ENCODE measurements around the gene RYR1.
"Not testable (repeated sequence)": the region's sequence is repeated elsewhere in the genome, so short reads cannot be mapped to it uniquely, and the experiment has no call there.

Gene RYR1

GRCh38 chr19:38544569-38545315 is 111.3 kb downstream of the RYR1 start:
- DNase-seq = no peak

- DNase-seq = no peak
Observed at GRCh38 chr19:38545596-38545995, 112.1 kb downstream of the RYR1 start.

DNA sequence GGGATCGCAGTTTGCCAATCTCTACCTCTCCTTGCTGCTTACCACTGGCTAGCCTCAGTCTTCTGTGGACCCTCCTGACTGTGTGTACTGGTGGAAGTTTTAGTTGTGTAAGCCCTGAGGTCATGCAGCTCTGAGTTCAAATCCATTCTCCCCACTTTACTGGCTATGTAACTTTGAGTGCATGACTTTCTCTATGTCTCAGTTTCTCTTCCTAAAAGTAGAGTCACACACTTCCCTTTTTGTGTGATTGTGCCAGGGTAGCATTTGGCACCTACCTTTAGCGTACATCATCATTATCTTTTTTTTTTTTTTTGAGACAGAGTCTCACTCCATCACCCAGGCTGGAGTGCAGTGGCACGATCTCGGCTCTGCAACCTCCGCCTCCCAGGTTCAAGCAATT is 113.9 kb downstream of the RYR1 start:
- DNase-seq = no peak

DNA sequence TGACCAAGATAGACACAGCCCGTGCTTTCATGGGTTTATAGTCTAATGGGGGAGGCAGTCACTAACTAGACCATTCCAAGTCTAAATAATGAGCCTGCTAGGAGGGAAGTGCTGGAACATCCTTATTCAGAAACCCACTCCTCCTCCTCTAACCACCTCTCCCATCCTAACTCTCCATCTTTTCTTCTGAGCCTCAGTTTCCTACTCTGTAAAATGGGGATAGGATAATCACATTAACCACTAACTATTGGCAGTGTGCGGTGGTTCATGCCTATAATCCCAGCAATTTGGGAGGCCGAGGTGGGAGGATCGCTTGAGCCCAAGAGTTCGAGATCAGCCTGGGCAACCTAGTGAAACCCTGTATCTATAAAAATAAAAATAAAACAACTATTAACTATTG is 115.6 kb downstream of the RYR1 start:
- no peak for DNase-seq

GRCh38 chr19:38549942-38550341 is 116.5 kb downstream of the RYR1 start:
- no peak for DNase-seq

GRCh38 chr19:38550376-38550775 is 116.9 kb downstream of the RYR1 start:
- no peak for DNase-seq

DNA sequence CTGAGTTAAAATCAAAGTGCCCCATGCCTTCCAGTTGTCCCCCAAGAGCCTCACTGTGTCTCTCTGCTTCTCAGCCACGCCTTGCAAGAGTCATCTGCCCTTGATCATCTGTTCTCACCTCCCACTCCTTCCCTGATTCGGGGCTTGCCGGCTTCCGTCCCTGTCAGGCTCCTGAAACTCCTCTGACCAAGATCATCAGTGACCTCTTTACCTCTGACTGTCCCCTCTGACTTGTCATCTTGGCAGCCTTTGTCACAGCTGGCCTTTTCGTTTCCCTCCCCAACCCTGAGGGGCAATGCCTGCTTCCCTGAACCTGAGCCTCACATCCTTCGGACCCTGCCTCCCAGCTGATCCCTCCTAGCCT is 117.9 kb downstream of the RYR1 start:
- DNase-seq = no peak

DNA sequence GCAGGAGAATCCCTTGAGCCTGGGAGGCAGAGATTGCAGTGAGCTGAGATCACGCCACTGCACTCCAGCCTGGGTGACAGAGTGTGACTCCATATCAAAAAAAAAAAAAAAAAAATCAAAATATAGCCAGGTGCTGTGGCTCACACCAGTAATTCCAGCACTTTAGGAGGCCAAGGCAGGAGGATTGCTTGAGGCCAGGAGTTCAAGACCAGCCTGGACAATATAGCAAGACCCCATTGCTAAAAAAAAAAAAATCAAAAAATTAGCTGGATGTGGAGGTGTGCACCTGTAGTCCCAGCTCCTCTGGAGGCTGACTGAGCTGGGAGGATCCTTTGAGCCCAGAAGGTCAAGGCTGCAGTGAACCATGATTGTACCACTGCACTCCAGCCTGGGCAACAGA is 119.7 kb downstream of the RYR1 start:
- DNase-seq = not testable (repeated sequence)

- DNase-seq = no peak
Observed at GRCh38 chr19:38554676-38555141, 121.2 kb downstream of the RYR1 start.

- DNase-seq = no peak
Observed at GRCh38 chr19:38555200-38555599, 121.7 kb downstream of the RYR1 start.

DNA sequence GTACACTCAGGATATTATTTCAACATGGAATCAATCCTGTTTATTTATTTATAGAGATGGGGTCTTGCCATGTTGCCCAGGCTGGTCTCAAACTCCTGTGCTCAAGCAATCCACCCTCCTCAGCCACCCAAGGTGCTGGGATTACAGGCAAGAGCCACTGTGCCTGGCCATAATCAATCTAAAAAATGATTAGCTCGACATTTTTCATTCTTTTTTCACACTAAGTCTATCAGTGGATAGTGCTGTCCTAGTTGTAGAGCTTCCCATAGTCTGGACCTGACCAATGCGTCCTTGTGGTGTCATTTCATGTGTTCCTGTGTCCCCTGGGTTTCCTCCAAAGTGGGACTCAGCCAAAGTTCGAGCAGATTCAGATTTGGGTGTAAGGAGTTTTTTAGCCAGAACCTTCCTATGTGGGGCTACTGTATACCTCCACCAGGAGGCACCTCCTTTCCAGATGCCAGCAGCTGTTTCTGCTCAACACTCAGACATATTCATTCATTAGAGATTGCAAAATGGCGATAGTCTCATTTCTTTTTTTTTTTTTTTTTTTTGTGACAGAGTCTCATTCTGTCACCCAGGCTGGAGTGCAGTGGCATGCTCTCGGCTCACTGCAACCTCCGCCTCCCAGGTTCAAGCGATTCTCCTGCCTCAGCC is 123.2 kb downstream of the RYR1 start:
- no peak for DNase-seq

GRCh38 chr19:38557205-38557799 is 123.8 kb downstream of the RYR1 start:
- DNase-seq = no peak

DNA sequence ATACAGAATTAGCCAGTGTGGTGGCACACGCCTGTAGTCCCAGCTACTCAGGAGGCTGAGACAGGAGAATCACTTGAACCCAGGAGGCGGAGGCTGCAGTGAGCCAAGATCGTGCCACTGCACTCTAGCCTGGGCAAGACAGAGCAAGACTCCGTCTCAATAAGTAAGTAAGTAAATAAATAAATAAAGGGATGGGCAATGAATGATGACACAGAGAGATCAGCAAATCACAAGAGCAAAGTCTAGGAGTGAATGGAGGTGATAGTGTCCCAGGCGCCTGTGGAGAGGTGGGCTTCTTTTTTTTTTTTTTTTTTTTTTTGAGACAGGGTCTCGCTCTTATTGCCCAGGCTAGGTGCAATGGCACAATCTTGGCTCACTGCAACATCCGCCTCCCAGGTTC is 125.4 kb downstream of the RYR1 start:
- not testable (repeated sequence) for DNase-seq

DNA sequence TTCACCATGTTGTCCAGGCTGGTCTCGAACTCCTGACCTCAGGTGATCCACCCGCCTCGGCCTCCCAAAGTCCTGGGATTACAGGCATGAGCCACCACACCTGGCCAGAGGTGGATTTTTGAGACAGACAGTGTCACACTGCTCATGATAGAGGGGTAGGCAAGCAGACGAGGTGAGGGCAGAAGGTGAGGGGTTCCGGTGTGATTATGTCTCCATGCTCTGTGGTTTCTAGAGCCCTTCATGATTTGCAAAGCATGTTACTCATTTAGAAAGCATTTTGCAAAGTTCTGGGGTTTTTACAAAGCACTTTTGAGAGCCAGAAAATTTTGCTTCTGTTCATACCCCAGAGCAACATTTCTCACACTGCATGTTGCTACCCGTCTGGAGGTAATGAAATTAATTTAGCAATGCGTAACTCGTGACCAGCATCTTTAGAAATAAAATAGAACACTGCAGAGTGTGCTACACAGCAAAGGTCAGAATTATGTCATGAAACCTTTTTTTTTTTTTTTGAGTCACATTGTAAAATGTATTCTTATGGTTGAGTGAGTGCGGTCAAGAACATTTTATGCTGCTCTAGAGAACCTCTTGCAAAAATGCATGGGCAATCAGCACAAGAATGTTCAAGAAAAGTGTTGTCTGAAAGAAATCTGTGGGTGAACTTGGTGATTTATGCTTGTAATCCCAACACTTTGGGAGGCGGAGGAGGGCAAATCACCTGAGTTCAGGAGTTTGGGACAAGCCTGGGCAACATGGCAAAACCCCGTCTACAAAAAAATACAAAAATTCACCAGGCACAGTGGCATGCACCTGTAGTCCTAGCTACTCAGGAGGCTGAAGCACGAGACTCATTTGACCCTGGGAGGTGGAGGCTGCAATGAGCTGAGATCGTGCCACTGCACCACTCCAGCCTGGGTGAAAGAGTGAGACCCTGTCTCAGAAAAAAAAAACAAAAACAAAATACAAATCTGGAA is 126.2 kb downstream of the RYR1 start:
- no peak for DNase-seq

- DNase-seq = no peak
Observed at GRCh38 chr19:38561053-38561606, 127.6 kb downstream of the RYR1 start.

DNA sequence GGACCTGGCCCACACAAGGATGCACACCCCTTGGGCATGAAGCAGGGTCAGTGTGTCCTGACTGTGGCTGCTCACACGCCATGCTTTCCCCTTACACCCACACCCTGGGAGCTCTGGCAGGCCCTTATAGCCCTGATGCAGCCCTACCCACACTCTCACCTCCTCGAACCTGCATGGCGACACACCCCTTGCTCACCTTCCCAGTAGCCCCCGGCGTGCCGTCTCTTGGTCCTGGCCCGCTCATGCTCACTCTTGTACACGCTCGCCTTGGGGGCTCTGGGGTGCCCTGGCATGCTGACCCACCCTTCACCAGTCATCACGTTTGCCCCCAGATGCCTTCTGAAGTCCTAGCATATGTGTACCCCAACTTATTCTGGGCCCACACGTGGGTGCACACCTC is 128.2 kb downstream of the RYR1 start:
- no peak for DNase-seq

- no peak for DNase-seq
Observed at GRCh38 chr19:38562096-38562495, 128.6 kb downstream of the RYR1 start.

DNA sequence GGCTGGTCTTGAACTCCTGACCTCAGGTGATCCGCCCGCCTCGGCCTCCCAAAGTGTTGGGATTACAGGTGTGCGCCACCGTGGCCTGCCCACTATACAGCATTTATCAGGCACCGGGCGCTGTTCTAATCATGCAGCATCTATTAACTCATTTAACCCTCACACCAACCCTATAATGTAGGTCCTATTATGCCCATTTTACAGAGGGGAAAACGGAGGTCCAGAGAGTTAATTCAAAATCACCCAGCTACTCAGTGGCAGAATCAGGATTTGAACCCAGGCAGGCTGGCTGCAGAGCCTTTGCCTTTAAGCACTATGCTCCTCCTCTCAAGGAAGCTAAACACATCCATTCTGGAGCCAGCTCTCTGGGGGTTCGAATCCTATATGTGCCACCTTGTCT is 130.0 kb downstream of the RYR1 start:
- DNase-seq = no peak

DNA sequence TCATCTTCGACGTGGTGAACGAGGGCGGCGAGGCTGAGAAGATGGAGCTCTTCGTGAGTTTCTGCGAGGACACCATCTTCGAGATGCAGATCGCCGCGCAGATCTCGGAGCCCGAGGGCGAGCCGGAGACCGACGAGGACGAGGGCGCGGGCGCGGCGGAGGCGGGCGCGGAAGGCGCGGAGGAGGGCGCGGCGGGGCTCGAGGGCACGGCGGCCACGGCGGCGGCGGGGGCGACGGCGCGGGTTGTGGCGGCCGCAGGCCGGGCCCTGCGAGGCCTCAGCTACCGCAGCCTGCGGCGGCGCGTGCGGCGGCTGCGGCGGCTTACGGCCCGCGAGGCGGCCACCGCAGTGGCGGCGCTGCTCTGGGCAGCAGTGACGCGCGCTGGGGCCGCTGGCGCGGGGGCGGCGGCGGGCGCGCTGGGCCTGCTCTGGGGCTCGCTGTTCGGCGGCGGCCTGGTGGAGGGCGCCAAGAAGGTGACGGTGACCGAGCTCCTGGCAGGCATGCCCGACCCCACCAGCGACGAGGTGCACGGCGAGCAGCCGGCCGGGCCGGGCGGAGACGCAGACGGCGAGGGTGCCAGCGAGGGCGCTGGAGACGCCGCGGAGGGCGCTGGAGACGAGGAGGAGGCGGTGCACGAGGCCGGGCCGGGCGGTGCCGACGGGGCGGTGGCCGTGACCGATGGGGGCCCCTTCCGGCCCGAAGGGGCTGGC is 131.6 kb downstream of the RYR1 start:
- DNase-seq = no peak

GRCh38 chr19:38565691-38566105 is 132.2 kb downstream of the RYR1 start:
- no peak for DNase-seq

GRCh38 chr19:38569368-38569983 is 136.0 kb downstream of the RYR1 start:
- no peak for DNase-seq

DNA sequence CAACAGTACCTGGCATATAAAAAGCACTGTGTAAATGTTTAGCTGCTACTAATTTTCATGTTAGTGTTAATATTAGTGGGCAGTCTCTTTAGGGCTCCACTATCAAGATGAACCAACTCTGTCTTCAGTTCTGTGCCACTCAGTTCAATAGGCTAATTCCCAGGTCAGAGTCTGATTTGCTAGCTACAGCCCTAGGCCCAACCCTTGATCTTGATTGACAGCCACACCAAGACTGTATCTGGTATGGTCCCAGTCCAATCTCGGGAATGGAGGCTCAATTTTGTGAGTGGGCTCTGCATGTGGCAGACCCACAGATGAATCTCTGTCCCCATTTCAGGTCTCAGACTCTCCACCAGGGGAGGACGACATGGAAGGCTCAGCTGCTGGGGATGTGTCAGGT is 138.2 kb downstream of the RYR1 start:
- DNase-seq = no peak

Data from cortex of kidney (tissue), 1 donor.